Renal cortex interstitium (tissue), 11 donors: ENCODE results near the gene THAP12. TPM values are rescaled to one million over a fixed set of nuclear protein-coding genes. Genes with fewer than 3 reads are reported as not detected.
A peak's percentile ranks its signal among the peaks of the same experiment; 100 is the strongest.
"Not testable (repeated sequence)": the region's sequence is repeated elsewhere in the genome, so short reads cannot be mapped to it uniquely, and the experiment has no call there.

ENCODE experiments used
- DNase-seq, 11 donors: peaks; one replicate each; pipeline ENCODE4 v3.0.0-alpha.2; 2013; ENCODE audit warnings: low read depth in 9 of 11, low spot score in 4 of 11; ENCODE audit errors: extremely low read depth in 1 of 11
- polyA plus RNA-seq, 3 donors: library from polyadenylated mRNA; unstranded; fragments of 120-200 nt; gene quantifications; one replicate each; pipeline ENCODE4 v1.2.1, GENCODE V29; 2013; ENCODE audit not compliant: insufficient read length in 3 of 3

Gene THAP12
- polyA plus RNA-seq, 3 donors: 70.2 to 91.9 (median 79.1) TPM

DNA sequence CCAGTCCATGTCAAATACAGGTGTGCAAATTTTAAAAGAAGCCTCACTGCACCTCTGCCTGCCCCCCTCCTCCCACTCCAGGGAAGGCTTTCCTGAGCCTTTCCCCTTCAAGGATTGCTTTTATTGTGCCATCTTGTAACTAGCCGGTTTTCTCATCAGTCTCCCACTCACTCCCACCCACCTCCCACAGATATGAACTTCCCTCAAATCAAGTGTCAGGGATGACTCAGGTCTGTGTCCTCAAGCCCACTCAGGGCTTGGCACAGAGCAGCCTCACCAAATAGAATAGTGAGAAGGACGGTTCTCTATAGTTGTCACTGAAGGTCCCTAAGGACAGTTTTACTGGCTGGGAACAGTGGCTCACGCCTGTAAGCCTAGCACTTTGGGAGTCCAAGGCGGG, 43.0 kb downstream of the THAP12 start:
- no peak for DNase-seq

DNA sequence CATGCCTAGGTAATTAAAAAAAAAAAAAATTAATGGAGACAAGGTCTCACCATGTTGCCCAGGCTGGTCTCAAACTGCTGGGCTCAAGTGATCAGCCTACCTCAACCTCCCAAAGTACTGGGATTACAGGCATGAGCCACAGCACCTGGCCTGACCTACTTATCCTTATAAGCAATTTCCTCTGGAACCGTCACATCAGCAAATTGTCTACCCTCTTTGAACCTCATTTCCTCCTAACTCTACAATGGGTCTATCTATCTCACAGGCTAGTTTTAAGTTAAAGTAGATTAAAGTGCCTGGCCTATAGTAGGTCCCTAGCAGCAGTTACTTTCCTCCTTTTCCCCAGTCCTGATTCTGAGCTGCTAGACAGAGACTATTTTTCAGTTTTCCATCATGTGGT, 43.5 kb downstream of the THAP12 start:
- no peak for DNase-seq

DNA sequence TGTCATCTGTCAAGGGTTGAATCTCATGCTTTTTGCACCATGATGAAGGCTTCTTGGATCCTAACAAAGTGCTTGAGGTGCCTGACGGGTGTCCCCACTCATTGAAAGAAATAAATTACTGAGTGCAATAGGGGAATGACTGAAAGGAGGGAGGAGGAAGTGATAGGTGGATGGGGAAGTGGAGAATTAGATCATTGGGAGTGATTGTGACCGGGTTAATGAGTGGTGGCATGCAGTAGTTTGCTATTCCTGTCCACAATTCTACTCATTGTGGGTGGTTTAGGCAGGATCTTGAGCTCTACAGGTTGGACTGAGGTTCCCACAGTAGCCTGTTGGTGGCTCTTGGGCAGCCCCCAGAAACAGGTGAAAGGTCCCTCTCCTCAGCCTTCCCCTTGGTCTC, 44.3 kb downstream of the THAP12 start:
- no peak for DNase-seq

DNA sequence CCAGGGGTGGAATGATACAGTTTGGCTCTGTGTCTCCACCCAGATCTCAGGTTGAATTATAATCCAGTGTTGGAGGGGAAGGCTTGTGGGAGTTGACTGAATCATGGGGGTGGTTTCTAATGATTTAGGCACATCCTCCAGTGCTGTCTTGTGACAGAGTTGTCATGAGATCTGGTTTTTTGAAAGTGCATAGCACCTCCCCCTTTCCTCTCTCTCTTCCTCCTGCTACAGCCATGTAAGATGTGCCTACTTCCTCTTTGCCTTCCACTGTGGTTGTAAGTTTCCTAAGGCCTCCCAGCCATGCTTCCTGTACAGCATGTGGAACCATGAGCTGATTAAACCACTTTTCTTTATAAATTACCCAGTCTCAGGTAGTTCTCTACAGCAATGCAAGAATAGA, 45.1 kb downstream of the THAP12 start:
- DNase-seq: no peak

DNA sequence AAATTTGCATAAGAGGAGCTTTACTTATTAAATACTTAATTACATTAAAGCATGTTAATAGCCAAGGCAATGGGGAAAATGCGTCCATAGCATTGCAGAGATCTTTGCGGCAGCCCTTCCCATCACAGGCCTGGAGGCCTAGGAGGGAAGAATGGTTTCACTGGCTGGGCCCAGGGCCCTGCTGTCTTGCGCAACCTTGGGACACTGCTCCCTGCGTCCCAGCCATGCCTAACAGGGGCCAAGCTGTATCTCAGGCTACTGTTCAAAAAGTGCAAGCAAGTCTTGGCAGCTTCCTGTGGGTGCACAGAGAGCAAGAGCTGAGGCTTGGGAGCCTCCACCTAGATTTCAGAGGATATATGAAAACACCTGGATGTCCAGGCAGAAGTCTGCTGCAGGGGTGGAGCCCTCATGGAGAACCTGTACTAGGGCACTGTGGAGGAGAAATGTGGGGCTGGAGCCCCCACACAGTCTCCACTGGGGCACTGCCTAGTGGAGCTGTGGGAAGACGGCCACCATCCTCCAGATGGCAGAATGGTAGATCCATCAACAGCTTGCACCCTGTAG, 46.0 kb downstream of the THAP12 start:
- no peak for DNase-seq

DNA sequence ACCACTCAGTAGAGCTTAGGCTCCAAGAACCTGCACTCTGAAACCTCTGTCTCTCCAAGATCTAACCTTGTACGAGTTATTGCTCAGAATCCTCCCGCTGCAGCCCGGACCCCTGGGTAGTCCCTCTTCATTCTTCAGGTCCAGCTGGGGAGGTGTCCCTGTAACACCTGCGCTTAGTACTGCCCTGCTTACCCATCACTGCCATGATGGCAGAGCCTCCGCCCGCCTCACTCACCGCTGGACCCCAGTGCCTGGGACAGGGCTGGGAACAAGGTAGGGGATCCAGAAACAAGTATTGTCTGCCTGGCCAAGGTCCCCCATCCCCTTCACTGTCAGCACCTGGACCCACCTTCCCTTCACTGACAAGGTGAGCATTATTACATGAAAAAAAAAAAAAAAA, 50.3 kb downstream of the THAP12 start:
- no peak for DNase-seq

DNA sequence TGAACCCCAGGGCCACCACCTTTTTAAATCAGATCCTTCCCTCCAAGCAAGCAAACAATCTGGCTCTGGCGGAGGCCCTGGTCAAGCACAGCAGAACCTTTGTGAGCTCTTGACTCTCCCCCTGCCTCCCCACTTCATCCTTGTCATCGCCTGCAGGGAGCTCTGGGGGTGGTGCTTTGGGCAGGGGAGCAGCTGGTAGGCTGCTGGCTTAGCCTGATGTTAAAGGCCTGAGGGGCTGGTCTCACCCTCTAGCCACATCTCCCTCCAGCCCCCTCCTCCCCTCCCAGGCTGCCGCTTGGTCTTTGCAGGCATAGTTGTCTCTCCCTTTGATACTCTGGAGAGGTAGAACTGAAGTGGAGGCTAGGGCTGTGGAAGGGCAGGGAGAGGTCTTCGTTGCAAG, 50.9 kb downstream of the THAP12 start:
- no peak for DNase-seq

DNA sequence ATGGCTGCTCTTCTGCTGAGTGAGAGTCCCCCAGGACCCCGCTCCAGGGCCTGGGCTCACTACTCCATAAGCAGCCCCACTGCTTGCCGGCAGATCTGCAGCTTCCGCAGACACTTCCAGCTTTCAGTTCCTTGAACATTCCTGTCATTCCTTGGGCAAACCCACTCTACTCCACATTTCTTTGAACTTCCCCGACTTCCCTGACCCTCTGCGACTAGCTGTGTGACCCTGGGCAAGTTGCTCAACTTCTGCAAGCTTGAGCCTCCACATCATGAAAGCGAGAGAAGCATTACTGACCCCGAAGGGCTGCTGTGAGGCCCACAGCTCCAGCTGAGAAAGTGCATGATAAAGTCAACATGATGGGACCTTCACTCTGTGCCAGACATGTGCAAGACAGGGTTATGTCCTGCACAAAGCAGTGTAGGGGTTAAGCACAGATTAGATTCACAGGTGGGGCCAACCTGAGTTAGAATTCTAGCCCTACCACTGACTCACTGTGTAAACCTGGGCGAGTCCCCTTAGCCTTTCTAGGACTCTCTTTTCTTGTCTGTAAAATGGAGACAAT, 51.8 kb downstream of the THAP12 start:
- peak in 1 of 11 donors; percentile 45 for DNase-seq

DNA sequence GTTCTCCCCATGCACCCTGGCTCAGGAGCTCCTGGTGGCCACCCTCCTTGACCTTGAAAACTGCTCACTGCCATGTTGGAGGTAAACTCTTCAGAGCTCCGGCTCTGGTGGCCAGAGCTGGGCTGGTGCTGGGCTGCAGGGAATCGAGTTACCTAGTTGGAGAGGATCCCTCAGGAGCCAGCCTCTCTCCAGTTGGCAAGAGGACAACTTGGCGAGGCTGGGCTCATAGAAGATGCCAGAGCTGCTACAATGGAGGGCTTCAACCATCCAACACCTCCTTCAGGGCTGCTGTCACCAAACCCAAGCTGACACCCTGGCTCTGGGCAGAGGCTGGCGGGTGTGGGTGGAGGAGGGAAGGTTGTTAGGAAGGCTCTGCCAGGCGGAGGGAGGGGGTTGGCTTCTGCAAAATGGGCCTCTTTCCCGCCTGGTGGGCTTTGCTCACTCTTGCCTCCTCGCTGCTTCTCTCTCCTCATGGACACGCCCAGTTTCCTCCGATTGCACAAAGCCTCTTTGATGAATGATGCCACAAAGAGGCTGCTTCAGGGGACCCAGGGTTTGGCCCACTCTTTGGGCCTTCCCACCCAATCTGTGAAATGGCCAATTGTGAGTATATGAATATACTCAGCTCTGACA, 53.1 kb downstream of the THAP12 start:
- no peak for DNase-seq

DNA sequence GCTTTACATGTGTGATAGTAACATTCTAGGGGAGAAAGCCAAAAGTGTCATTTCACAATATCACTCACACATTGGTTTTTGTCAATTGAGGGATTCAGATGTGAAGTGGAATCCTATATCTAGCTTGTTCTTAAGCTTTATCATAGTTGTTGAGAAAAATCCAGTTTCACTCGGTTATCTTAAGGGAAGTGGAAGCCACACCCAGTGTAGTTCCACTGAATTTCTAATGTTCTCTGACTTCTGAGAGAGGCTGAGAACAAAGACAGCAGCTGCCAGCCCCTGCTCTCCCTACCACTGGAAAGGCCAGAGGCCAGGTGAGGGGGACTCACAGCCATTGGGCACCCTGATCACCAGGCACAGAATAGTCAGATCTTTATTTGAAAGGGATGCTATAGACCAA, 53.7 kb downstream of the THAP12 start:
- no peak for DNase-seq

DNA sequence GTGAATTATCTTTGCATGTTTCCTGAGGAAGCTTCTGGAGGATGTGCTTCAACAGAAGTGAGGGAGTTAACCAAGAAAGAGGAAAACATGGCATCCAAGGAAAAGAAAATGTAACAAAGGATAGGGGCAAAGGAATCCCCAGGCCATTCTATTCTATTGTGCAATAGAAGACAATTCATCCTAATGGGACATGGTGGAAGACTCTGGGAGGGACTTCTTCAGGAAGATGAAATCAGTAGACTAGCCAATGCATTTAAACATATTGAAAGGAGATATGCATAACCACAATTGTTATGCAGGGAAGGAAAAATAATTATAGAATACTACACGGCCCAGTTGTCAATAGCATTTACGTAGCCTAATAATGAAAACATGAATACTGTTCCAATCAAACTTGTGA, 55.7 kb downstream of the THAP12 start:
- no peak for DNase-seq

DNA sequence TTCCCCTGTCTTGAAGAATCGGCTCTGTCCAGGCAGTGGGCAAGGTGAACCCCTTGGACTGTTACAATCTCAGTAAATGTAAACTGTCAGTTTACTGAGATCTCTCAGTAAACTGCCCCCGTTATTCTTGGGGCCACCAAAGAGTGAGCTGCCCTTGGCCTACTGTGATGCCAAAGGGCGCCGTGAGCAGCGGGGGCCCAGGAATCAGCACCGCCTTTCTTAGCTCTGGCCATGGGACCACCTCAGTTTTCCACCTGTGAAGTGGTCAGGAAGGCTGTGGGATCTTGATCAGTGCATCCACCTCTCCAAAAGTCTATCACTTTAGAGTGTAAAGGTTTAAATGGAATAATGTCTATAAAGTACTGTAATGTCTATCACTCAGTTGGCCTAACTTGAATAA, 57.1 kb downstream of the THAP12 start:
- DNase-seq: no peak

DNA sequence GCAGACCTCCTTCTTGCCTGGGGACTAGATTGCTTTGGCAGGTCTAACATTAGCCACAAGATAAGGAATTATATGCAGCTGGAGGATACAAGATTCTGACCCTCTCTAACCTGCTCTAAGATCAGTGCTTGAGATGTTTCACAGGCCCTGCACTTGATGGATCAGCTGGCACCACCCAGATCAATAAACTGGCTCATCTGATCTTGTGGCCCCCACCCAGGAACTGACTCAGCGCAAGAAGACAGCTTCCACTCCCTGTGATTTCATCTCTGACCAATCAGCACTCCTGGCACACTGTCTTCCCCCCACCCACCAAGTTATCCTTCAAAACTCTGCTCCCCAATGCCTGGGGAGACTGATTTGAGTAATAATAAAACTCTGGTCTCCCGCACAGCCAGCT, 57.6 kb downstream of the THAP12 start:
- not testable (repeated sequence) for DNase-seq

DNA sequence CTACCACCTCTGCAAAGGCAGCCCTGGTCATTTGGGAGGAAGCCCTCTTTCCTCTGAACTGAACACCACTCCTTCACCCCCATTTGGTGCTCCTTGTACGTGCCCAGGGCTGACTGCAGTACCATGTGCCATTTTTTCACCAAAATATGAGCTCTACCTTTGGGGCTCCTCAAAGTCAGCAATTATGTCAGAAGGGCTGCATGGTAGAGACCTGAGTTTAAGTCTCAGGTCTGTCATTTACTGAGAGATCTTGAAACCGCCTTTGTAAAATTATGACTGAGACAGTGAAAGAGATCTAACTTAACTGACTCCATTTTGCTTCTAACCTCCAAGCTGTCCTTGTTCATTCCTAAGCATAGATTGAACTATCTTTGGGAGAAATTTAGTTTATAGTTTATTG, 58.0 kb downstream of the THAP12 start:
- no peak for DNase-seq

DNA sequence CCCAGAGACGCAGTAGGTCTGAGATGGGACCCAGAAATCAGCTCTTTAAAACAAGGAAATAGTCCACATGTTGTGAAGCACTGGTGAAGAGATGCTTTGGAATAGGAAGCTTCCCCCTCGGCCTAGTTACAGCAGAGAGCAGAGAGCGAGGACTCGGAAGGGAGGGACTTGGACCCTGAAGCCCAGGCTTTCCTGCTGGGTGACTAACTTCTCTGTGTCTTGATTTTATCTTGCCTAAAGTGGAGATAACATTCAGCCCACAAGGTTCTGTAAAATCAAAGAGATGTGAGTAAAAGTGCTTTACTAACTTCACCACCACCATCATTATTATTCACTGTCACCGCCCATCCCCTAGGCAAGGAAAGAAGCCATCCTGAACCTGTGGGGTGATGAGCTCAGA, 58.4 kb downstream of the THAP12 start:
- no peak for DNase-seq

DNA sequence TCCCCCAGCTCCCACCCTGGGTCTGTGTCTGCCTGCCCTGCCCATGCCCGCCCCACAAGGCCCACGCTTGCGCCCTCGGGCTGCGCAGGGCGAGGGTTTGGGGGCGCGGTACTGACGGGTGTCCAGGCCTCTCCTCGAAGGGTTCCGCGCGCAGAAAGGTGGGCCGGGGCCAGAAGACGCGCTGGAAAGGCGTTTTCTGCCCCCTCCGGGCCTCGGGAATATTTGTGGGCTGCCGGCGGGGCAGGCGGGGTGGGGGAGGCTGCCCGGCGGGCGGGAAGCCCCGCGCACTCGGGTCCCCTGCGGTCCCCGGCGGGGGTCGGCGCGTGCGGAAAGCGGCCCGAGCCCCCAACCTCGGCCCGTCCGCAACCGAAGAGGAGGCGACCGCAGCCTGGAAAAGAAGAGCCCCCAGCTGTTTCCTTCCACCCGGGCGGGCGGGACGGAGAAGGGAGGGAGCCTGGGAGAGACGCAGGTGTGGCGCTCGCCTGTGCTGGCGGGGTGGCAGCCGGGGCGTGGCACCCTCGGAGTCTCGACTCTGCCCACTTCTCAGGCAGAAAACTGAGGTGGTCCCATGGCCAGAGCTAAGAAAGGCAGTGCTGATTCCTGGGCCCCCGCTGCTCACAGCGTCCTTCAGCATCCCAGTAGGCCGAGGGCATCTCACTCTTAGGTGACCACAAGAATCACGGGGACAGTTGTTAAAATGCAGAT, 59.0 kb downstream of the THAP12 start:
- no peak for DNase-seq

DNA sequence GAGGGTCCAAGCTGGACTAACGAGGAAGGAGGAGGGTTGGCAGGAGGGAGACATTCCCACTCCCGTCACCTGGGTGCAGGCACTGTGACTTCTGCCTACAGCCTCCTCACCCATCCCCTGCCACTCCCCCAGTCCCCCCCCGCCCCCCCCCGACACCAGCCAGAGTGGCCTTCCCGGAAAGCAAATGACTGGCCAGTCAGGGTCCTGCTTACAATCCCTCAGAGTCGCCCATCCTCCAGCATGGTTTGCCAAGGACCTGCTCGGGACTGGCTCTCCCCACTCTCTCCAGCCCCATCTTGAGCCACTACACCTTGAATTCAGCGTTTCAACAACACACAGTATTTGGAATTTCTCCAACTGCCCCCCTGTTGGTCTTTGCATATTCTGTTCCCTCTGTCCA, 59.6 kb downstream of the THAP12 start:
- no peak for DNase-seq

DNA sequence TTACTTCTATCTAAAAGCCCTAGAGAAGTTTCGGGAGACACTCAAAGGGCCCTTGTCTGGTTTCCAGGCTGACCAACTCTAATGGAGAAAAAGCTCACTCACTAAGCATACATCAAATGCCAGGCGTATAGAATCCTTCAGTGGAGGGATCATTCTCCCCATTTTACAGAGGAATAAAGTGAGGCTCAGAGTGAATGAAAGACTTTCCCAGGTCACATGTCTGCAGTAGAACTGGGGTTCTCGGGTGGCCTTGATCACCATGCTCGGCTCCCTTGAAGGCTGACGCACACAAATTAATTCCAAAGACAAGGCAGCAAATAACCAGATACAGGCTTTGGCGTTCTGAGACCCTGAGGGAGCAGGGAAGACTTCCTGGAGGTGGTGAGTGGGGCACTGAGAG, 60.0 kb downstream of the THAP12 start:
- DNase-seq: no peak

DNA sequence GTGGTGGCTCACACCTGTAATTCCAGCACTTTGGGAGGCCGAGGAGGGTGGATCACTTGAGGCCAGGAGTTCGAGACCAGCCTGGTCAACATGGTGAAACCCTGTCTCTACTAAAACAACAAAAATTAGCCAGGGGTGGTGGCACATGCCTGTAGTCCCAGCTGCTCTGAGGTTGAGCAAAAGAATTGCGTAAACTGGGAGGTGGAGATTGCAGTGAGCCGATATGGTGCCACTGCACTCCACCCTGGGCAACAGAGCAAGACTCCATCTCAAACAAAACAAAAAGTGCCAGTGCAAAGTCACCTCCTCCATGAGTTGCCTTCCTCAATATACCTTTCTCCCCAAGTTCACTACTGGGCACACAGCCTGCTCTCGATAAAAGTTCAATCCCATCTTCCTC, 61.1 kb downstream of the THAP12 start:
- DNase-seq: not testable (repeated sequence)

DNA sequence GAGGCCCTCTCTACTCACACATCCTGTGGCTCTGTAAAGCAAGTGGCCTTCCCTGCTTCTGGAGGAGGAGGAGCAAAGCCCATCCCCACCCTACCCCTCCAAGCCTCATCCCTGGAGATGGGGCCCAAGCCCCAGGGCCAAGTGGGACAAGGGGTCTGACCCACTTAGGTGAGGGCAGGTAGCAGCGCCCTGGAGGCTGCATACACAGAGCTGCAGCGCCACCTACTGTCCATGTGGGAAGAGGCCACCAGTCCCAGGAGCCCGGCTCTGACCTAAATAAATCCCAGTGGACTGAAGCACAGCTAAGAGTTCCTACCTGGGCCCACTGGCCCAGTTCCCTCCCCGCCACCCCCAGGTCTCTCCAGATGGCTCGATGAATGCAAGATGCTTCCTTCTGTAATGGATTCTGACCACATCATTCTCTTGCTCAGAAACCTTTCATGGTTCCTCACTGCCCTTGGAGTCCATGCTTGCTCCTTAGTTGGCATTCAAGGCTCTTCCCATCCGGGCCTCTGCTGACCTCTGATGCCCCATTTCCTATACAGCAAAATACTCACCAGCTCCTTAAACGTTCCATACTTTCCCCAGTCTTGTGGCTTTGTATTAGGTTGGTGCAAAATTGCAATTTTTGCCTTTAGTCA, 62.1 kb downstream of the THAP12 start:
- DNase-seq: peak in 10 of 11 donors; percentile 42 to 72 (median 65)
